HEK293T (cell line): Measurements from ENCODE around the gene POLA1.

Source experiments
- CTCF ChIA-PET: fragments of 350-600 bp; formaldehyde crosslinking; extraction: SDS; loops from one replicate; lab custom pipeline; 2021; ENCODE audit warnings: antibody characterized with exemption, inconsistent platforms; lab: Yijun Ruan, JAX
- POLR2A ChIA-PET: fragments of 350-600 bp; formaldehyde crosslinking; extraction: SDS; loops from one replicate; lab custom pipeline; 2020; ENCODE audit warnings: antibody characterized with exemption, inconsistent platforms; lab: Yijun Ruan, JAX
- DNase-seq: peaks from one replicate; pipeline ENCODE4 v3.0.0; 2012; ENCODE audit warnings: mixed read lengths; ENCODE audit errors: extremely low spot score
- ARNT ChIP-seq: fragments of 450-650 bp; IDR thresholded peaks from 2 replicates; pipeline ENCODE4 v1.6.1; 2017; ENCODE audit warnings: mild to moderate bottlenecking
- BHLHE40 ChIP-seq: fragments of 450-650 bp; IDR thresholded peaks from 2 replicates; pipeline ENCODE4 v1.6.1; 2016; ENCODE audit warnings: mild to moderate bottlenecking, moderate library complexity, borderline replicate concordance
- CTBP1 ChIP-seq: fragments of 450-650 bp; IDR thresholded peaks from 2 replicates; pipeline ENCODE4 v1.6.1; 2016; ENCODE audit warnings: borderline replicate concordance
- ELF4 ChIP-seq: fragments of 450-650 bp; IDR thresholded peaks from 2 replicates; pipeline ENCODE4 v1.6.1; 2017; ENCODE audit warnings: antibody characterized with exemption
- FOXA1 ChIP-seq: fragments of 450-650 bp; IDR thresholded peaks from 2 replicates; pipeline ENCODE4 v1.6.1; 2016; ENCODE audit warnings: mild to moderate bottlenecking
- FOXK2 ChIP-seq: fragments of 450-650 bp; IDR thresholded peaks from 2 replicates; pipeline ENCODE4 v1.6.1; 2016; ENCODE audit warnings: mild to moderate bottlenecking
- FOXM1 ChIP-seq: fragments of 450-650 bp; IDR thresholded peaks from 2 replicates; pipeline ENCODE4 v1.6.1; 2017; ENCODE audit warnings: mild to moderate bottlenecking, borderline replicate concordance
- HDGF ChIP-seq: fragments of 450-650 bp; IDR thresholded peaks from 2 replicates; pipeline ENCODE4 v1.6.1; 2017; ENCODE audit warnings: antibody characterized with exemption, borderline replicate concordance
- L3MBTL2 ChIP-seq: fragments of 450-650 bp; conservative IDR thresholded peaks from 2 replicates; pipeline ENCODE4 v1.6.1; 2016; ENCODE audit warnings: mild to moderate bottlenecking
- LEF1 ChIP-seq: fragments of 450-650 bp; IDR thresholded peaks from 2 replicates; pipeline ENCODE4 v1.6.1; 2017; ENCODE audit warnings: mild to moderate bottlenecking, borderline replicate concordance
- NFRKB ChIP-seq: fragments of 450-650 bp; IDR thresholded peaks from 2 replicates; pipeline ENCODE4 v1.6.1; 2016; ENCODE audit warnings: mild to moderate bottlenecking, moderate library complexity
- SP1 ChIP-seq: fragments of 450-650 bp; IDR thresholded peaks from 2 replicates; pipeline ENCODE4 v1.6.1; 2017
- SUZ12 ChIP-seq: fragments of 450-650 bp; IDR thresholded peaks from 2 replicates; pipeline ENCODE4 v1.6.1; 2016; ENCODE audit warnings: mild to moderate bottlenecking
- TARDBP ChIP-seq: fragments of 450-650 bp; IDR thresholded peaks from 2 replicates; pipeline ENCODE4 v1.6.1; 2016
- ZNF384 ChIP-seq: fragments of 450-650 bp; IDR thresholded peaks from 2 replicates; pipeline ENCODE4 v1.6.1; 2016
- TF ChIP-seq, protein P1 (sequence below): fragments of 450-650 bp; IDR thresholded peaks from 2 replicates; pipeline ENCODE4 v1.6.1; 2016

POLA1 gene

DNA sequence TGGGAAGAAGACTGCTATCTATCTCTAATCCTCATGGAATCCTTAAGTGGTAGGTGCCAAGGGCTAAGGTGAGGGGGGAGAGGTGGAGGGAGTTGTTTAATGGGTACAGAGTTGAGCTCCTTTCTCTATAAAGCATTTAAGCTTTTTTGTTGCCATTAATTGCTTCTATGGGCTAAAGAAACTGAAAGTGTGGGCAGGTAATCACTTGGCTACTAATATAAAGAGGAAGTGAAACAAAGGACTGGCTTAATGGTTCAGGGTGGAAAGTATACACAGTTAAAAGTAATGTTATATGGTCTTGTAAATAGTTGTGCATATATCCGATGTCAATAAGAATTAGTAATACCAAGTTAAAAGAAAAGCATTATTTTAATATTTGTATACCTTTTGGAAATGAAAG lies 83.9 kb downstream of the POLA1 start:
- no peak for DNase-seq
- ChIA-PET CTCF (no interaction called here), POLR2A (no interaction called here)

DNA sequence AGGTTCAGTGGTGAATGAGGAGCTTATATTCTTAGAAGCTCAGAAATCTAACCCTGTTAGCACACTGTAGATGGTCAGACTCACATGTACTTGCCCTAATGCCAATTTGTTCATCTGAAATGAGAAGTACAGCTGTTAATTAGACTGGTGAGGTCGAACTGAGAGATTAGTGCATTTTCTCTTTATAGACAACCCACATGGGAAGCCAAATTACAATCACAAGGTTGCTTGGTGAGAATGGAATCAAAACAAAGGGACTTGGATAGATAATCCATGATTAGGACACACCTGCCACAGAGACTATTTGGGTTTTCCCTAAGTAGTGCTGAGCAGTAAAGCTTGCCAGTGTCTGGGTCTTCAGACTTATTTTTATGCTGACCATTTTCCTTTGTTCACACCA lies 88.3 kb downstream of the POLA1 start:
- CTCF ChIA-PET = no interaction called here
- POLR2A ChIA-PET = no interaction called here
- TF ChIP-seq FOXA1 (no peak), ZNF384 (no peak), SUZ12 (no peak), ARNT (no peak), CTBP1 (no peak), SP1 (no peak), FOXK2 (no peak)
- TF ChIP-seq, protein P1, sequence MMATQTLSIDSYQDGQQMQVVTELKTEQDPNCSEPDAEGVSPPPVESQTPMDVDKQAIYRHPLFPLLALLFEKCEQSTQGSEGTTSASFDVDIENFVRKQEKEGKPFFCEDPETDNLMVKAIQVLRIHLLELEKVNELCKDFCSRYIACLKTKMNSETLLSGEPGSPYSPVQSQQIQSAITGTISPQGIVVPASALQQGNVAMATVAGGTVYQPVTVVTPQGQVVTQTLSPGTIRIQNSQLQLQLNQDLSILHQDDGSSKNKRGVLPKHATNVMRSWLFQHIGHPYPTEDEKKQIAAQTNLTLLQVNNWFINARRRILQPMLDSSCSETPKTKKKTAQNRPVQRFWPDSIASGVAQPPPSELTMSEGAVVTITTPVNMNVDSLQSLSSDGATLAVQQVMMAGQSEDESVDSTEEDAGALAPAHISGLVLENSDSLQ = no peak
- DNase-seq = no peak

More for the DNA sequence above, 83.9 kb downstream of the POLA1 start:
- no peak for TF ChIP-seq FOXK2
- no peak for TF ChIP-seq ZNF384
- no peak for TF ChIP-seq FOXM1
- no peak for TF ChIP-seq LEF1
- TF ChIP-seq L3MBTL2 = no peak
- no peak for TF ChIP-seq ARNT

DNA sequence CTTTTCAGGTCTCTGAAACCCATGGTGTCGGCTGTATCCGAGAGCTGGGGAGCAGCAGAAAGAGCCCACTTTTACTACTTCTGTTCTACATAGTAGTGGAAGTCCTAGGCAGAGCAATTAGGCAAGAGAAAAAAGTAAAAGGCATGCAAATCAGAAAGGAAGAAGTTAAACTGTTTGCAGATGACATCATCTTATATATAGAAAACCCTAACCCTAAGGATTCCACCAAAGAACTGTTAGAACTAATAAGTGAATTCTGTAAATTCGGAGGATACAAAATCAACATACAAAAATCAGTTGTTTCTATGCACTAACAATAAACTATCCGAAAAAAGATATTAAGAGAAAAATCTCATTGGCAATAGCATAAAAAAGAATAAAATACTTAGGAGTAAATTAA lies 95.3 kb downstream of the POLA1 start:
- CTCF ChIA-PET = no interaction called here

DNA sequence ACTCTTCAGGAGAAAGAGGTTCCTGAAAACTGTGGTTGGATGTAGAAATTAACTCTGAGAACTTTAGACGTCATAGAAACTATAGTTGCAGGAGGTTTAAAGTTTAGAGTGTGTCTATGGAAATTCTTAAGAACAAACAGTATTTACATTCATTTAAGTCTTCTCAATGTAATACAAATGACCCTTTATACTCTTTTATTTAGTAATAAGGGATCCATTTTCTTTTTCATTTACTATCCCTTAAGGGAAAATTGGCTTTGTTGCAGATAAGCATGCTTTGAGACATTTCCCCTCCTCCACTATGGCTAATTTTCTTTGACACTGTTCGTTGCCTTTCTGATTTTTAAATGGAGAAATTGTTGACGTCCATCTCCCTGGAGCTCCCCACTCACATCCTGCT lies 96.4 kb downstream of the POLA1 start:
- ChIA-PET CTCF (no interaction called here), POLR2A (no interaction called here)
- no peak for DNase-seq
- TF ChIP-seq ARNT (no peak), HDGF (no peak), NFRKB (no peak), FOXA1 (no peak), SUZ12 (no peak), ZNF384 (no peak), TARDBP (no peak), BHLHE40 (no peak), SP1 (no peak), ELF4 (no peak), FOXK2 (no peak), FOXM1 (no peak), CTBP1 (no peak), L3MBTL2 (no peak)
- TF ChIP-seq, protein P1 = no peak

More for the DNA sequence above, 95.3 kb downstream of the POLA1 start:
- no peak for TF ChIP-seq FOXK2
- no peak for TF ChIP-seq SUZ12
- no peak for DNase-seq
- POLR2A ChIA-PET = no interaction called here

DNA sequence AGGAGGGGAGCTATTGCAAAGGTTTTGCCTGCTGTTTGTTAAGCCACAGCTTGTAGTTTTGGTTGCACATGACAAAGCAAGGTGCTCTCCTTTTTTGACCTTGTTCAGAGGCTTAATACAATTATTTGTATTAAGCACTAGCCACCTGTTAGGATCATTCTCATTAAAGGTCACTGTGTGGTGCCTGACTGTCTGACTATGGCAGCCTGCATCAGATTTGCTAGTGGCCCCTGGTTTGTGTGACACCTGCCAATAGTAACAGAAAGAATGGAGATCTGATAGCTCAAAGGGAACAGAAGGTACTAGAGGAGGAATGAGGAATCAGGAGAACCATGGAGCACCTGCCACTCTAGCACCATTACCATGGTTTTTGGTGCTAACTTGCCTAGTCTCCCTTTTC lies 102.5 kb downstream of the POLA1 start:
- ChIA-PET CTCF (no interaction called here), POLR2A (no interaction called here)
- TF ChIP-seq, protein P1 = no peak
- TF ChIP-seq LEF1 = no peak
- TF ChIP-seq TARDBP = no peak
- TF ChIP-seq CTBP1 = no peak
- no peak for TF ChIP-seq ARNT
- TF ChIP-seq L3MBTL2 = no peak
- TF ChIP-seq FOXK2 = no peak

DNA sequence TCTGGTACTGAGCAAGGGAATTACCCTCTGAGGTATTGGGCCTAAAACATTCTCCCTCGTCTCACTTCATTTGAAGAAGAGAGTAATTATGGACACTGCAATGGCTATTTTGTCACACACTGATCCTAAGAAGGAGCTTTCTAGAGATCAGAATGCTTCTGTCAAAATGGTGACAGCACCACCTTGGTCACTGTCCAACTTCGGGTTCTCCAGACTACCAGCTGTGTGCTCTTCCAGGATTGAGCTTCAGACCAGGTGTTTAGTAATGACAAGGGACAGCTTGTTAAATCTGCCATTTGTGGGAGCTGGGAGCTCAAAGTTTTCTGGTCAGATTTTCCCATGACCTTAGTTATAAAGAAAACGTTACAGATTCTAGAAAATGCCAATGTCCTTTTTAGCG lies 105.4 kb downstream of the POLA1 start:
- ChIA-PET CTCF (no interaction called here), POLR2A (no interaction called here)
- DNase-seq = no peak
- no peak for TF ChIP-seq CTBP1
- no peak for TF ChIP-seq TARDBP
- no peak for TF ChIP-seq HDGF

More for the DNA sequence above, 102.5 kb downstream of the POLA1 start:
- no peak for DNase-seq

DNA sequence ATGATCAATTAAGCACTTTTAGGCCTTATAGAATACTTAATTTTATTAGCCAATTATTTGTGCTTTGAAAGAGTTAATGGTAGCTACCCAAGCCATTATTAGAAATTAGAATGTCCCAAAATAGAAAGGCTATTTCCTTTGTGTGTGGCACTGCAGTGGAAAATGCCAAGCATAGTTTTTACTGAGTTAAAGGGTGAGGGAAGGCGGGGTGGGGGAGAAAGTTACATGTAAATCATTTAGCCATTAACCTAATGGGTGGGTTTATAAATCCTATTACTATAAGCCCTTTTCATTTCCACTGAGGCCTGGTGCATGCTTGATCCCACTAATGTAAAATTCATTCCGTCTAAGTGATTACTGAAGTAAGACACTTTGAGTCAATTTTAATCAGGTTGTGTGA lies 105.8 kb downstream of the POLA1 start:
- no peak for DNase-seq
- ChIA-PET POLR2A (no interaction called here), CTCF (no interaction called here)
- TF ChIP-seq BHLHE40 = no peak
- TF ChIP-seq CTBP1 = no peak
- no peak for TF ChIP-seq ARNT
- TF ChIP-seq, protein P1 = no peak
- TF ChIP-seq HDGF = no peak
- TF ChIP-seq SUZ12 = no peak
